MCF 10A (cell line): ENCODE results near the gene FAM110D. TPM values are rescaled to one million over a fixed set of nuclear protein-coding genes. Genes with fewer than 3 reads are reported as not detected.

ENCODE experiments used
- BruUV-seq: library from RNA; stranded (reverse); fragments of 400-500 nt; replicated peaks from 2 replicates; lab custom pipeline; 2021; lab: Mats Ljungman, UMichigan
- CTCF ChIA-PET: fragments of 300-600 bp; sonication (Branson Sonifier 250); formaldehyde crosslinking; extraction: SDS; loops from one replicate; lab custom pipeline; 2021; ENCODE audit warnings: antibody characterized with exemption, inconsistent platforms; lab: Yijun Ruan, JAX
- POLR2A ChIA-PET: fragments of 300-600, 350-650 bp; sonication (Branson Sonifier 250); formaldehyde crosslinking; extraction: SDS; loops from one replicate; lab custom pipeline; 2020; ENCODE audit warnings: antibody characterized with exemption, inconsistent platforms; lab: Yijun Ruan, JAX
- DNase-seq: peaks from one replicate; pipeline ENCODE4 v3.0.0-alpha.2; 2018; ENCODE audit not compliant: unreplicated experiment
- H3K27ac Mint-ChIP-seq: one replicate; pipeline ENCODE4 v1.8.0; 2022; ENCODE audit warnings: mild to moderate bottlenecking, low read depth, mixed read lengths; ENCODE audit not compliant: unreplicated experiment
- H3K27me3 Mint-ChIP-seq: one replicate; pipeline ENCODE4 v1.8.0; 2022; ENCODE audit warnings: mixed read lengths; ENCODE audit not compliant: insufficient read depth, unreplicated experiment
- H3K36me3 Mint-ChIP-seq: one replicate; pipeline ENCODE4 v1.8.0; 2022; ENCODE audit warnings: mild to moderate bottlenecking, moderate library complexity, mixed read lengths; ENCODE audit not compliant: insufficient read depth, unreplicated experiment
- H3K4me1 Mint-ChIP-seq: one replicate; pipeline ENCODE4 v1.8.0; 2022; ENCODE audit warnings: mixed read lengths; ENCODE audit not compliant: insufficient read depth, unreplicated experiment
- H3K4me3 Mint-ChIP-seq: one replicate; pipeline ENCODE4 v1.8.0; 2022; ENCODE audit warnings: mild to moderate bottlenecking, moderate library complexity, mixed read lengths; ENCODE audit not compliant: unreplicated experiment
- H3K9me3 Mint-ChIP-seq: one replicate; pipeline ENCODE4 v1.8.0; 2022; ENCODE audit warnings: mixed read lengths; ENCODE audit not compliant: unreplicated experiment
- intact Hi-C: fragments of 100-400 bp; cut with micrococcal nuclease; formaldehyde crosslinking; loops from 2 replicates; pipeline ENCODE4 v1.14.1; 2022
- total RNA-seq: library from RNA; stranded (reverse); gene quantifications from 2 replicates; pipeline ENCODE4 v1.2.3, GENCODE V29; 2022
- TF ChIP-seq, protein P1 (sequence below): fragments of 200-600 bp; IDR thresholded peaks from one replicate; pipeline ENCODE4 v1.8.0; 2022; ENCODE audit warnings: antibody characterized with exemption, mild to moderate bottlenecking; ENCODE audit not compliant: unreplicated experiment

The FAM110D gene
- total RNA-seq, 1 experiment from 2014 or later = not detected

DNA sequence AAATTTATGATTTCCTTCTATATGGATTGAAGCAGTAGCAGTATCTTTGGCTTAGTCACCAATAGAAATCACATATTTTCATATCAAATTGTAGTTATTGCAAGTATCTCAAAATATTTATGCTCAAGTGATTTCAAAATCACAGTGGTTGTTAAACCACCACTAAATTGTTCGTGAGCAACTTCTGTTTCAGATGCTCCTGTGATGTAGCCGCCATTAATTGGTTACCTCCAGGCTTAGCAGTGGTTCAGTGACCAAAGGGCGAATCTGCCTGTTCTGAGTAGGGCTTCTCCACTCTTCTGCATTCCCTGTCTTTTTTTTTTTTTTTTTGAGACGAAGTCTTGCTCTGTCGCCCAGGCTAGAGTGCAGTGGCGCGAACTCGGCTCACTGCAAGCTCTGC is 16.5 kb downstream of the FAM110D start:
- no TSS peak for BruUV-seq
- Mint-ChIP-seq H3K4me1 (peaks cover 17% of the 10 kb centered on the region), H3K9me3 (no peaks in the 10 kb centered on the region), H3K36me3 (peaks cover 6% of the 10 kb centered on the region), H3K27me3 (no peaks in the 10 kb centered on the region), H3K4me3 (no peak overlapping the region), H3K27ac (no peak overlapping the region)
- TF ChIP-seq, protein P1, sequence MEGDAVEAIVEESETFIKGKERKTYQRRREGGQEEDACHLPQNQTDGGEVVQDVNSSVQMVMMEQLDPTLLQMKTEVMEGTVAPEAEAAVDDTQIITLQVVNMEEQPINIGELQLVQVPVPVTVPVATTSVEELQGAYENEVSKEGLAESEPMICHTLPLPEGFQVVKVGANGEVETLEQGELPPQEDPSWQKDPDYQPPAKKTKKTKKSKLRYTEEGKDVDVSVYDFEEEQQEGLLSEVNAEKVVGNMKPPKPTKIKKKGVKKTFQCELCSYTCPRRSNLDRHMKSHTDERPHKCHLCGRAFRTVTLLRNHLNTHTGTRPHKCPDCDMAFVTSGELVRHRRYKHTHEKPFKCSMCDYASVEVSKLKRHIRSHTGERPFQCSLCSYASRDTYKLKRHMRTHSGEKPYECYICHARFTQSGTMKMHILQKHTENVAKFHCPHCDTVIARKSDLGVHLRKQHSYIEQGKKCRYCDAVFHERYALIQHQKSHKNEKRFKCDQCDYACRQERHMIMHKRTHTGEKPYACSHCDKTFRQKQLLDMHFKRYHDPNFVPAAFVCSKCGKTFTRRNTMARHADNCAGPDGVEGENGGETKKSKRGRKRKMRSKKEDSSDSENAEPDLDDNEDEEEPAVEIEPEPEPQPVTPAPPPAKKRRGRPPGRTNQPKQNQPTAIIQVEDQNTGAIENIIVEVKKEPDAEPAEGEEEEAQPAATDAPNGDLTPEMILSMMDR = no peak
- ChIA-PET POLR2A (interaction anchor here (4.6 kb wide), 1 partner anchor 60 kb away, joined by 50 read pairs; the partner anchor contains the start of gene CEP85), CTCF (interaction anchor here (2.3 kb wide), 1 partner anchor 59 kb away, joined by 9 read pairs; the partner anchor contains the start of gene CEP85)
- intact Hi-C loops = no loop called here
- DNase-seq = no peak

DNA sequence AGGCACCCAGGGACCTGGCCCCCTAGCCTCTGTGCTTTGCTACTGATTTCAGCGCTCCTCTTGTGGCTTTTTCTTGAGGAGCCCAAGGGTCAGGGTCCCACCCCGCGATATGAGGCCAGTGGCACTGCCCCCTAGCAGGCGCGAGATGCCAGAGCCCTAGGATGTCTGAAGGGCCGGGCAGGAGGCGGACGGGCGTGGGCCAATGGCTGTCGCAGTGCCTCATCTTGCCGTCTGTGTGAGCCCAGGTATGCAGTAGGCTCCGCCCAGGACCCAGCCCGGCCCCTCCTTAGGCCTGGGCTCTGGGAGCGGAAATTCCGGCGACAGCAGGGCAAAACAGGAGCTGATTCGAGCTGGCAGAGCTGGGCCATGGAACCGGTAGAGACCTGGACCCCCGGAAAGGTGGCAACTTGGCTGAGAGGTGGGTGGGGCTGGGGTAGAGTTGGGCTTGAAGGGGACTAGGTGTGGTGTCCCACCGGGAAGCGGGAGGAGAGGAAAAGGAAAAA is 18.4 kb downstream of the FAM110D start, which contains the start of gene CNKSR1:
Gene CNKSR1 (plus strand): TSS at position 310 of the 503 bp plus-strand sequence. CDS start 57 bp downstream, at position 367.
- ChIA-PET POLR2A (interaction anchor here (0.7 to 4.6 kb wide), 13 partner anchors 12 to 293 kb away, joined by 3 to 50 read pairs (median 3); partner anchors contain the start of genes CEP85 and SH3BGRL3), CTCF (interaction anchor here (0.5 to 4.3 kb wide), 13 partner anchors 14 to 216 kb away, joined by 3 to 28 read pairs (median 4); partner anchors contain the start of gene CEP85)
- Mint-ChIP-seq H3K4me1 (peaks cover 27% of the 10 kb centered on the region), H3K27me3 (no peaks in the 10 kb centered on the region), H3K4me3 (peak within 1 kb of the TSS; percentile 97), H3K36me3 (peaks cover 13% of the 10 kb centered on the region), H3K27ac (peak within 1 kb of the TSS; percentile 98), H3K9me3 (no peaks in the 10 kb centered on the region)
- DNase-seq = peak; percentile 82
- TF ChIP-seq, protein P1 = peak; percentile 19
- intact Hi-C loops = loop anchor here (1.0 kb wide), 1 partner anchor 99 kb away; no protein-coding TSS in a partner anchor
- no TSS peak for BruUV-seq

DNA sequence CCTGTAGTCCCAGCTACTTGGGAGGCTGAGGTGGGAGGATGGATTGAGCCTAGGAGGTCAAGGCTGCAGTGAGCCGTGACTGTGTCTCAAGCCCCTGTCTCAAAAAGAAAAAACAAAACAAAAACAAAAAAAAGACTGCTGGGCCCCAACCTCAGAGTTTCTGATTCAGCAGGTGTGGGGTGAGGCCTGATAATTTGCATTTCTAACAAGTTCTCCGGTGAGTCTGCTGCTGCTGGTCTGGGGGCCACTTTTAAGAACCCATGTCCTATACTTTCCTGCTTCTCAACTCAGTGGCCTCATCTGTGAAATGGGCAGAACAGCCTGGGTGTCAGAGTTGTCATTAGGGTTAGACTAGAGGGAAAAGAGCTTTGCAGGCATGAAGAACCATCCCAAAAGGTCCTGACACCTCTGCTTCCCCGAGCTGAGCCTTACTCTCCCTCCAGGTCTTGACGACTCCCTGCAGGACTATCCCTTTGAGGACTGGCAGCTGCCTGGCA is 21.2 kb downstream of the FAM110D start:
- Mint-ChIP-seq H3K27me3 (no peaks in the 10 kb centered on the region), H3K36me3 (peaks cover 35% of the 10 kb centered on the region), H3K27ac (no peak overlapping the region), H3K4me3 (no peak overlapping the region), H3K4me1 (peaks cover 27% of the 10 kb centered on the region), H3K9me3 (no peaks in the 10 kb centered on the region)
- no peak for DNase-seq
- TF ChIP-seq, protein P1 = no peak
- no TSS peak for BruUV-seq
- POLR2A ChIA-PET = interaction anchor here (1.3 to 1.5 kb wide), 2 partner anchors 10 to 54 kb away, joined by 6 read pairs; partner anchors contain the start of genes CEP85 and ZNF593
- CTCF ChIA-PET = interaction anchor here (0.6 to 4.3 kb wide), 3 partner anchors 10 to 453 kb away, joined by 3 to 28 read pairs (median 10); partner anchors contain the start of genes CEP85 and ZNF593
- intact Hi-C loops = no loop called here
